ENCODE results near the gene MAST4.

- no peak for TF ChIP-seq CTCF (IDR thresholded peaks at IDR 0.05)
- no peak for TF ChIP-seq POLR2A (IDR thresholded peaks at IDR 0.05)
These were observed 84.0 kb downstream of the MAST4 start for GRCh38 chr5:66680221-66680620.

All from uterus (tissue), 2 donors.